ENCODE measurements around the gene EFS.
"Not testable (repeated sequence)": the region's sequence is repeated elsewhere in the genome, so short reads cannot be mapped to it uniquely, and the experiment has no call there.

The EFS gene

GRCh38 chr14:23356662-23357061, 8.3 kb downstream of the EFS start:
- no peak for DNase-seq

GRCh38 chr14:23355871-23356435, 9.0 kb downstream of the EFS start:
- no peak for DNase-seq

DNA sequence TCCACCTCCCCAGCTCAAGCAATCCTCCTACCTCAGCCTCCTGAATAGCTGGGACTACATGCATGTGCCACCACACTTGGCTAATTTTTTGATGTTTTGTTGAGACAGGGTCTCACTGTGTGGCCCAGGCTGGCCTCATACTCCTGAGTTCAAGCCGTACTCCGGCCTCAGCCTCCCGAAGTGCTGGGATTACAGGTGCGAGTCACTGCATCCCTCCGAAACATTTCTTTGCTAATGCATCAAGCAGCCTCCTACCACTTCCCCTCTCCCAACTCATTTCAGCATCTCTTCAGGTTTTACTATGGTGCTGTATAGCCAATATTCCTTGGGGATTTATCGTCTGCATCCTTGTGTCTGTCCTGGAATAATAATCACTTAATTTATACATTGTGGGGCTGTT, 10.0 kb downstream of the EFS start:
- DNase-seq = no peak

- no peak for DNase-seq
Observed at GRCh38 chr14:23353433-23353780, 11.6 kb downstream of the EFS start.

GRCh38 chr14:23352506-23353432, 12.2 kb downstream of the EFS start, which contains the start of gene SLC22A17:
Gene SLC22A17, minus strand, starts transcription at chr14:23352887.
- DNase-seq = peak; percentile 29

DNA sequence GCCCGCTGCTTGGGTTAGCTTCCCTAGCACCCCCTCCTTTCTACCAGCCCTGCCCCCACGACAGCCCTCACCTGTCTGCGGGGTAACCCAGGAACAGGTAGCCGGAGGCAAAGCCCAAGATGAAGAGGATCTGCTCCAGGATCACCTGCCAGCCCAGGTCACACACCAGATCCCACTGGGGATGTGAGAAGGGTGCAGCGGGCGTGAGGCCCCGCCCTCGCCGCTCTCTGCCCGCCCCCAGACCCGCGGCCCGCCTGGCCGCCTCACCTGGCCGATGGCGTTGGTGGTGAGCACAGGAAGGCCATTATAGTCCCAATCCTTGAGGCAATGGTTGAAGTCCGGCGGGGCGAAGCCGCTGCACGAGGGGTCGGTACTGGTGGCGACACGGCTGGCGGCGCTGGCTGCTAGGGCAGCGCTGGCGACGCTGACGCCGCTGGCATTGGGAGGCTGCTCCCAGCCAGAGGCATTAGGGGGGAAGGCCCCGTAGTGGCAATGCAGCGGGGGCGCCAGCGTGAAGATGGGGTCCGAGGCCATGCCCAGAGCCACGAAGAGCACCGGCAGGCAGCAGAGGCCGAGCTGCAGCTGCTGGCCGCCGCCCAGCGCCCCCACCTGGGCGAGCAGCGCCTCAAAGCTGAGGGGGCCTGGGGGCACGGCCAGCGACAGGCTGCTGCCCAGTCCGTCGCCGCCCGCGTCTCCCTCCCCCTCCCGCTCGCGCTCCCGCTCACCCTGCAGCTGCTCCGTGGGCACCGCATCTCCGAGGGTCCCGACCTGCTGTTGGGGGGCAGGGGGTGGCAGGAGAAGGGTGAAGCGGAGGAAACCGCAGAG, 13.1 kb downstream of the EFS start:
- no peak for DNase-seq

DNA sequence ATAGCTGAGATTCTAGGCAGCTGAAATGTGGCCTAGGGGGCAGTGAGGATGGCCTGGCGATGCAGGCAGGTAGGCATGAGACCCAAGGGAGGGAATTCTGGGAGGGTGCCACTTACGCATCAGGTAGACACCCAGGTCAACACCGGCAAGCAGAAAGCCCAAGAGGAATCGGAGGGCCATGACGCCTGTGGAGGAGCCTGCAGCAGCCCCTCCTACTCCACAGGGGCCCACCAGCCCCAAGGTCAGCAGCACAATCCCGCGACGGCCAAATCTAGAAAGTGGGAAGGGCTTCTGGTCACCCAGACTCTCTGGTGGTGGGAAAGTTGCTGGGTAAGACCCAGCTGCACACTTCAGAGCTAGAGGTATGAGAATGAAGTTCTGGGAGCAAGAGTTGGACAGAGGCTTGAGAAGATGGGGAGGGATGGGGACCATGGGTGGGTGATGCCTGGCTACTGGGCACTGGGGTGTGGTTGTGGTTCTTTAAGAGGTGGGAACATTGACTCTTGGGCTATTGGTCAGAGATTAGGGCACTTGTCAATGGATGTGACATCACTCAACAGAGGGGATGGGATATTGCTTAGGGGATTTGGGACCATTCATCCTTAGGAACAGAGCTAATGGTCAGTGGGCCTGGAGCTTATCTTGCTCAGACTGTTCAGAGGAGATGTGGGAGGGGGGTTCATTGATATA, 15.7 kb downstream of the EFS start:
- DNase-seq = no peak

DNA sequence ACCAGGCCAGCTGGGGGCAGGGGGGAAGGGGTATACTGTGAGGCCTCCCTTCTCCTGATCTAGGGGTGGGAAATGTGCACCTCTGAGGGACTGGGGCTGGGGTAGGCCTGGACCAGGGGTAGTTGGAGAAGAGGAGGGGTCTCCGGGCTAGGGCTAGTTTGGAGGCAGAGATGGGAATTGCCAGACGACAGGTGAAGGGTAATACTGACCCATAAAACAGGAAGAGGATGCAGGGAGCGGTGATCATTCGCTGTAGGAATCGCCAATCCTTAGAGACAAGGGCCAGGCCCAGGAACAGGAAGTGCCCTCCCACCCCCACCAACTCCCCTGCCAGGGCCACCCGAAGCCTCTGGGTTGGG, 16.7 kb downstream of the EFS start:
- DNase-seq = no peak

DNA sequence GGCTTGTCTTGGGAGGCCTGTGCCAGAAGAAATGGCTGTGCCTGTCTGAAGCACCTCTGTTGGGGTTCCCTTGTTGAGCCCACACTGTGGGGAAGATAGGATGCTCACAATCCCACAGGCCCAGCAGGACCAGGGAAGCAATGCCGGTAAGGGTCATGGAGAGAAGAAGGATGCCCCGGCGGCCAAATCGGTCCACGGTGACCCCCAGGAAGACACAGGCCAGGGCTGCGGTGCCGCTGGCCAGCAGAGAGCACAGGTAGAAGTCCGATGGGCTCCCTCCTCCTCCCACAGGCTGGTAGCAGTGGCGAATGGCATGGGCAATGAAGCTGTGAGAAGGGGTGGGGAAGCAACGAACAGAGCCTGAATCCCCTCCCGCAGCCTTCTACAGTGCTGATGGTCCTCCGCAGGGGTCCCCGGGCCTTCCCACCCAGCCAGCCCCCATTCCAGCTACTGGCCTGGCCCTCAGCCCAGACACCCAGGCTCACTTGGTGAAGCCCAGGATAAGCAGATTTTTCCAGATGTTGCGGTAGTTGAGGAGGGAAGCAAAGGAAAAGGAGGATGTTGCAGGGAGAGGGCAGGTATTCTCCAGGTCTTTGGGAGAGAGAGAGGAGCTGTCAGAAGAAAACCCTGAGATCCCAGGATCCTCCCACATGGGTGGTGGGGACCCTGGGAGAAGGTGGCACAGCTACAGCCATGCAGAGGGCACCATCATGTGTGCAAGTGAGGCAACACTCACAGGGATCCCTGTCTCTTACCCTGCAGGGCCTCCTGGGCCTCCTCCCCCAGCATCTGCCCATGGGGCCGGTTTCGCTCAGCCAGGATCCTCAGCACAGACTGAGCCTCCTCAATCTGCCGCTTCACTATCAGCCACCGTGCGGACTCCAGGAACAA, 17.3 kb downstream of the EFS start:
- DNase-seq = no peak

DNA sequence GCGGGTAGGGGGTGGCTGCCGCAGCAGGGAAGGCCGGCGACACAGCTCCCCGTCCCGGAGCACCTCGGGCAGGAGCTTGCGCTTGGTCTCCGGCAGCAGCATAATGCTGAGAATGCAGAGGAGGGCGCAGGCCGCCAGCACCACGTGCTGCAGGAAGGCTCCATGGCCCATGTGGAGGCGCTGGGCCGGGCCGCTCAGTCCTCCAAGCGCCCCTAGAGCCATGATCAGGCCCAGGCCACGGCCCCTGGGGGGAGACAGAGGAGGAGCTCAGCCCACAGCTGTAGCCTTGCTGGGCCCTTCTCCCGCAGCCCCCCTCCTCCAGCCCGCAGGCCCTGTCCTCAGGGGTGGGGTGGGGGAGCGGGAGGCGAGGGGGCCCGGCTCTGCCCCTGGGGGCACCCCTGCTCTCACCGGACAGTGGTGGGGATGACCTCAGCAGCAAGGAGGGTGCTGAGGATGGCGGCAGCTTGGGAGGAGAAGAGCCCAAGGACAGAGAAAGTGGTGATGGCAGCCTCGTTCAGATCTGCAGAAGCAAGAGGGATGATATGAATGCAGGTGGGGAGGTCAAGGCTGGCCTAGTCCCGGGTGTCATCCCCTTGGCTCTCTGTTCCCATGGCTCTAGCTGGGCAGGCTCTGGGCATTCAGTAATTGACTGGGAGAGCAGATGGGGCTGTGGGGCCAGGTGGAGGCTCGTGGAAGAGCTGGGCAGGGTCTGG, 18.1 kb downstream of the EFS start:
- no peak for DNase-seq

DNA sequence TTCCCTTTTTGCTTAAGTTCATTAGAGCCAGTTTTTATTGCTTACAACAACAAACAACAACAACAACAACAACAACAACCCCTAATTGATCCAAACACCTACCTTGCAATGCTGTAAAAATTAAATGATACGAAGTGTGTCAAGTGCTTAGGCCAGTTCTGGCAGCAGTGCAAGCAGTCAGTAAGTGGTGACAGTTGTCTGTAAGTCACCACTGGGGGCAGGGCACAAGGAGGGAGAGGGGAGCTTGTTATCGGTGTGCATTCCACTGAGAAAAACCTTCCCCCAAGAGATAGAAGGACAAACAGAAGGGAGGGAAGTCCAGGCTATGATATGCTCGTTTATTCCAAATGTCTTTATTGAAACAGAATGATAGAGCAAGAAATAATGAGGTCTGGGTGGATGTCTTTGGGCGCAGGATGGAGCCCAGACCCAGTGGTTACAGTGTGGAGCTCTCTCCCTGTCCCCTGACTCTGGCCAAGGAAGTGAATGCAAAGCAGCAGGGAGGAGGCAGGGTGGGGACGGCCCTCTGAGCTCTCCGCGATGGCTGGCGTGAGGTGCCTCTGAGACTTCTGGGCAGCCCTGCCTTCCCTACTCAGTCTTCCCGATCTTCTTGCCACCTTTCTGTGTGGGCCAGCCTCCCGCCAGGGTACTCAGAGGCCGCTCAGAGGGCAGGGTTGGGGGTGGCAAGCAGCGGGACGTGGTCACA, 18.8 kb downstream of the EFS start:
- DNase-seq = no peak

DNA sequence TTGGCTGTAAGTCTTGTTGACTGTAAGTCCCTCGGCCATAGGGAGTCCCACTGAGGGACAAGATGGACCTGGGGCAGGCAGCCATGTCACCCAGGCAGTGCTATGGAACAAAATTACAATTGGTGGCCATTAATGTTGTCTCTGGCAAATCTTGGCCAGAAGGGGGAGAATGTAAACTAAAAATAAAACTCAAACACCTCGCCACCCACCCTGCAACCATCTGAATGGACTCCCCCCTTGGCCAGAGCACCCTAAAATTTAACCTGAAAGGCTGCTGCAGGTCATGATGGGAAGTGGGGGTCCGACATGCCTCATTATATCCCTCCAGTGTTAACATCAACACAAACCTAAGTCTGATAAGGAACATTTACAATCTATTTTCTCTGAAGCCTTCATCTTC, 20.5 kb downstream of the EFS start:
- no peak for DNase-seq

DNA sequence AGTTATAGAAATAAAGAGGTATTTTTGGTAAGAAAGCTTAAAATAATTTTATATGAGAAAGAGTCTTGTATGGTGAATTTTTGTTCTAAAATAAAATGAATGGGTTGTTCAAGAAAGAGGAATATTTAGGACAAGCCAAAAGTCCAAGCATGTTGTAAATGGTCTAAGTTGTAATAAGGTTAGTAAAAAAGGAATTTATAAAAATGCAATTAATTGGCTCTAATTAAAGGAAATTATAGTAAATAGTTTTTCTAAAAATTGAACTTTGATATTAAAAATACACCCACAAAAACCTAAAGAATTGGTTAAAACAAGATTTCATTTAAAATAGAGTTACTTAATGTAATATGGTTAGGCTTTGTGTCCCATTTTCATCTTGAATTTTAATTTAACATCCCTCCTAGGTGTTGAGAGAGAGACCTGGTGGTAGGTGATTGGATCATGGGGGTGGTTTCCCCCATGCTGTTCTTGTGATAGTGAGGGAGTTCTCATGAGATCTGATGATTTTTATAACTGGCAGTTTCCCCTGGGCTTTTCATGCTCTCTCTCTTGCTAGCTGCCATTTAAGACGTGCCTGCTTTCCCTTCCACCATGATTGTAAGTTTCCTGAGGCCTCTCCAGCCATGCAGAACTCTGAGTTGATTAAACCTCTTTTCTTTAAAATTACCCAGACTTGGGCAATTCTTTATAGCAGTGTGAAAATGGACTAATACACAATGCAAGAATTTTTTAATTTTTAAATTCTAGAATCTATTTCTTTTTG, 25.3 kb downstream of the EFS start:
- DNase-seq = no peak

GRCh38 chr14:23335623-23336022, 29.3 kb downstream of the EFS start:
- DNase-seq = no peak

- peak; percentile 69 for DNase-seq
Observed at GRCh38 chr14:23327947-23328744, 36.8 kb downstream of the EFS start.

DNA sequence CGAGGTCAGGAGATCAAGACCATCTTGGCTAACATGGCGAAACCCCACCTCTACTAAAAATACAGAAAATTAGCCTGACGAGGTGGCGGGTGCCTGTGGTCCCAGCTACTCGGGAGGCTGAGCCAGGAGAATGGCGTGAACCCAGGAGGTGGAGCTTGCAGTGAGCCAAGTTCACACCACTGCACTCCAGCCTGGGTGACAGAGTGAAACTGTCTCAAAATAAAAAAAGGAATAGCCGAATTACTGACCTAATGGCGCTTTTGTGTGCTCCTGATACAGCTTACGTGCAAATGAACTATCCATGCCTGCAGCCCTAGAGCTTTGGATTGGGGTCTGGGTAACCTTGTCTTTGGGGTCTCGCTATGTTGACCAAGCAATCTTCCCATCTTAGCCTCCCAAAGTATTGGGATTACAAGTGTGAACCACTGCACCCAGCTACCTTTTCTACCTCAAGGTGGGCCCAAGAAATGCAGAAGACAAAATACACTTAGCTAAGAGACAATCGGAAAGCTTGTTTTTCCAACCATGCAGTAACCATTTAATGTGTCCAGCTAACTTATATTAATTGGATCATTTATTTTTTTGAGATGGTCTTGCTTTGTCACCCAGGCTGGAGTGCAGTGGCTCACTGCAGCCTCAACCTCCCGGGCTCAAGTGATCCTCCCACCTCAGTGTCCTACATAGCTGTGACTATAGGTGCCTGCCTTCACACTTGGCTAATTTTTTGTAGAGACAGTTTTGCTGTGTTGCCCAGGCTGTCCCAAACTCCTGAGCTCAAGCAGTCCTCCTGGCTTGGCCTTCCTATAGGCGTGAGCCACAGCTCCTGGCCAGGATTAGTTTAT, 38.3 kb downstream of the EFS start:
- no peak for DNase-seq

GRCh38 chr14:23325746-23326145, 39.2 kb downstream of the EFS start:
- DNase-seq = not testable (repeated sequence)

GRCh38 chr14:23324993-23325392, 40.0 kb downstream of the EFS start:
- no peak for DNase-seq

Data from activated gamma-delta T cell treated with Interleukin-2 at 50 U/mL for 16 hours (primary cell).